ENCODE results near the gene DSG1. TPM values are rescaled to one million over a fixed set of nuclear protein-coding genes. Genes with fewer than 3 reads are reported as not detected.

Gene DSG1
- total RNA-seq, 1 donor from 2014 or later = not detected

DNA sequence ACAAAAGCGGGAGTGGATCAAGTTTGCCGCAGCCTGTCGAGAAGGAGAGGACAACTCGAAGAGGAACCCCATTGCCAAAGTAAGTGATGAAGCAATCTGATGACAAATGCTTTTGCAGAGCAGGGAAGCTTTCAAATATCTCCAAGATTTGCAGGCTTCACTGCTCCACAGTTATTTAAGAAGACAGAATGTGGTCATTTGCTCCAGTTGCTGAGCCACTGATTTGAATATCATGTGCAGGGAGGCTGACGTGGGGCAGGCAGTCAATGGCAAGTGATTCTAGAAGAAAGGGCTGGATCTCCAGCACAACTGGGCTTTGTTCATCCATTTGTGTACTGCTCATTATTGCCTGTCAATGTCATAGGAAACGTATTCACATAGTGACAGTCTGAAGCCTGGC is 68.8 kb downstream of the DSG1 start:
- ATAC-seq (no peak), DNase-seq (no peak)
- Histone ChIP-seq H3K4me1 (no peaks in the 10 kb centered on the region), H3K36me3 (no peaks in the 10 kb centered on the region), H3K4me3 (no peak overlapping the region), H3K27ac (no peak overlapping the region), H3K9me3 (no peaks in the 10 kb centered on the region), H3K27me3 (ENCODE audit: low read depth) (no peaks in the 10 kb centered on the region)
- TF ChIP-seq, protein P1, sequence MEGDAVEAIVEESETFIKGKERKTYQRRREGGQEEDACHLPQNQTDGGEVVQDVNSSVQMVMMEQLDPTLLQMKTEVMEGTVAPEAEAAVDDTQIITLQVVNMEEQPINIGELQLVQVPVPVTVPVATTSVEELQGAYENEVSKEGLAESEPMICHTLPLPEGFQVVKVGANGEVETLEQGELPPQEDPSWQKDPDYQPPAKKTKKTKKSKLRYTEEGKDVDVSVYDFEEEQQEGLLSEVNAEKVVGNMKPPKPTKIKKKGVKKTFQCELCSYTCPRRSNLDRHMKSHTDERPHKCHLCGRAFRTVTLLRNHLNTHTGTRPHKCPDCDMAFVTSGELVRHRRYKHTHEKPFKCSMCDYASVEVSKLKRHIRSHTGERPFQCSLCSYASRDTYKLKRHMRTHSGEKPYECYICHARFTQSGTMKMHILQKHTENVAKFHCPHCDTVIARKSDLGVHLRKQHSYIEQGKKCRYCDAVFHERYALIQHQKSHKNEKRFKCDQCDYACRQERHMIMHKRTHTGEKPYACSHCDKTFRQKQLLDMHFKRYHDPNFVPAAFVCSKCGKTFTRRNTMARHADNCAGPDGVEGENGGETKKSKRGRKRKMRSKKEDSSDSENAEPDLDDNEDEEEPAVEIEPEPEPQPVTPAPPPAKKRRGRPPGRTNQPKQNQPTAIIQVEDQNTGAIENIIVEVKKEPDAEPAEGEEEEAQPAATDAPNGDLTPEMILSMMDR (IDR thresholded peaks at IDR 0.05) = no peak
- intact Hi-C loops (cut with DNase I) = no loop called here

DNA sequence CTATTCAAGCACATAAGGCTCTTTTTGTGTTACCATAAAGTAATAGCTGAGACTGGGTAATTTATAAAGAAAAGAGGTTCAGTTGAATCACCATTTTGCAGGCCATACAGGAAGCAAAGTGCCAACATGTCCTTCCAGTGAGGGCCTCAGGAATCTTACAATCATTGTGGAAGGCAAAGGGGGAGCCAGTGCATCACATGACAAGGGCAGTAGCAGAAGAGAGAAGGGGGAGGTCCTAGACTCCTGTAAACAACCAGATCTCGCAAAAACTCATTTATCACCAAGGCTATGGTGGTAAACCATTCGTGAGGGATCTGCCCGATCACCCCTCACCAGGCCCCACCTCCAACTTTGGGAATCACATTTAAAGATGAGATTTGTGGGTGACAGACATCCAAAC is 75.3 kb downstream of the DSG1 start:
- peaks cover 7% of the 10 kb centered on the region for H3K4me1 ChIP-seq
- H3K27ac ChIP-seq = no peak overlapping the region
- H3K9me3 ChIP-seq = no peaks in the 10 kb centered on the region
- intact Hi-C loops (cut with DNase I) = no loop called here
- H3K27me3 ChIP-seq (ENCODE audit: low read depth) = no peaks in the 10 kb centered on the region
- ATAC-seq (no peak), DNase-seq (no peak)
- H3K36me3 ChIP-seq = no peaks in the 10 kb centered on the region
- TF ChIP-seq, protein P1 (IDR thresholded peaks at IDR 0.05) = no peak
- H3K4me3 ChIP-seq = no peak overlapping the region

DNA sequence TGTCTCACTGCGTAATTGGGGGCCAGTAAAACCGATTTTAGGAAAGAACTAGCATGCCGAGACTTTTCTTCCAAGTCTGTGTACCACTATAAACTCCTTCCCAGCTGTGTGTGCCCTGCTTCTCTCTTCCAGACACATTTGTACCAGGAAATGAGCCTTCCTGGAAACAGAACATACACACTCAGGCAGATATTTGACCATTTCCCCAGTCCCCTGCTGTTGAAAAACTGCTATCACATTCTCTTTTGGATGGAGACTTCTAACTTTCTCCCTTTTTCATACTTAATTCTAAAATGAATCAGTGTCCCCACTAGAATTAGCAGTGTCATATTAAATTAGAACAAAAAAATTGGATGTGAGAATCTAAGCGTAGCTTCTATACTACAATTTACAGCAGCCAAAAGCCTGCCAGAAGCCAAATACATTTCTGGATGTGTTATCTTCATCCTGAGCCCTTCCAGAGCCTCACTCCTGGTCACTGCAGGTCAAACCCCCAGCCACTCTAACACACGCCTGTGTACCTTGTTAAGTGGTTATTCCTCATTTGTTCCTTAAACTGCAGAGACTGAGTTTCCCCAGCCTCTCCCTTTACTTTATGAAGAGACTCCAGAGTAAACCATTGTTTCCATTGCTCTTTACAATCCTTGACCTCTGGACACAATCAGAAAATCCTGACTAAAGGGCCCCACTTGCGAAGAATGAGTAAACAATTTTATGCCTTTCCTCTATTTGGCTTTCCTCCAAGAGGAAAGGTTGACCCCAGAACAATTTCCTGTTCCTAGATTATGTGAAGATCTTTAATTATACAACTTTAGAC is 79.0 kb downstream of the DSG1 start:
- H3K4me1 ChIP-seq = peaks cover 7% of the 10 kb centered on the region
- no peaks in the 10 kb centered on the region for H3K36me3 ChIP-seq
- DNase-seq (no peak), ATAC-seq (peak; percentile 35 to 70)
- TF ChIP-seq, protein P1 (IDR thresholded peaks at IDR 0.05) = no peak
- intact Hi-C loops (cut with DNase I) = no loop called here
- no peak overlapping the region for H3K27ac ChIP-seq
- H3K9me3 ChIP-seq = no peaks in the 10 kb centered on the region
- no peaks in the 10 kb centered on the region for H3K27me3 ChIP-seq (ENCODE audit: low read depth)
- no peak overlapping the region for H3K4me3 ChIP-seq

DNA sequence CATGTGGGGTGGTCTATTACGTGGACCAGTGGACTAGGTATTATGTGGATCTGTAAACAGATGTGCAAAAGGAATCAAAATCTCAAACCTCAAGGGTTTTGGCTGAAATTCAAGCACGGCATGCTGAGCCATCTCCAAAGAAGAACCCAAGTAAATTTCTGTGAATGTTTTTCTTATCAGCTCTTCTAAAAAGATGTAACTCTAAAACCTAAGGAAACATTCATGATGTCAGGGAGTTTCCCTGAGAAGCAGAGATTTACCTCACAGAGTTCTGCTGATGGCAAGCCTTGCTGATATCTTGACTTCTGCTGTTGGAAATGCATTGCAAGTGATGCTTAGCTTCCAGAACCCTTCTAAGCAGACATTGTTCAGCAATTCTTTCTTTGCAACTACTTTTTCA is 80.2 kb downstream of the DSG1 start:
- DNase-seq (no peak), ATAC-seq (no peak)
- Histone ChIP-seq H3K27ac (no peak overlapping the region), H3K36me3 (no peaks in the 10 kb centered on the region), H3K27me3 (ENCODE audit: low read depth) (no peaks in the 10 kb centered on the region), H3K4me3 (no peak overlapping the region), H3K9me3 (no peaks in the 10 kb centered on the region), H3K4me1 (peaks cover 7% of the 10 kb centered on the region)
- TF ChIP-seq, protein P1 (IDR thresholded peaks at IDR 0.05) = no peak
- intact Hi-C loops (cut with DNase I) = no loop called here

DNA sequence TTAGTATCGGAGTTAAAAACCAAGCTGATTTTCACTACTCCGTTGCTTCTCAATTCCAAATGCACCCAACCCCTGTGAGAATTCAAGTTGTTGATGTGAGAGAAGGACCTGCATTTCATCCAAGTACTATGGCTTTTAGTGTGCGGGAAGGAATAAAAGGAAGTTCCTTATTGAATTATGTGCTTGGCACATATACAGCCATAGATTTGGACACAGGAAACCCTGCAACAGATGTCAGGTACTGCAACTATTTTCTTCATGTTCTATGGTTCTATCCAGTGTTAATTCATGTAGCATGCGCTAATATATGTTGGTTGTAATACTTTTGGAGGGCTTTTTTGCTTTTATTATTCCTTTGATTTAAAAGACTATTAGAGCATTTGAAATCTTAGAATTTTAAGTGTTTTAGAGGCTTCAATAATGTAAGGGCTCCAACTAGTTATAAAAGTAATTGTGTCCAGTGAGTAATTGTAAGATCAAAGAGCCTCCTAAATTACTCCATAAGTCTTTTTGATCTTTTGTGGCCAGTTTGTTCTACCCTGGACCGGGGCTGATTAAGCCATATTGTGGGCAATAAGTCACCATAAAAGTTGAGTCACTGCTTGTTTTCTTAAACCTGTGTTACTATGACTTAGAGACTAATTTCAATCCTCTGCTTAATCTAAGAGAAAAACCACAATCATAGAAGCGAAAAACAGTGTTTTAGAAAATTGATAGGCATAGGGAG is 81.5 kb downstream of the DSG1 start:
- no peak for ATAC-seq
- intact Hi-C loops (cut with DNase I) = no loop called here
- TF ChIP-seq, protein P1 (IDR thresholded peaks at IDR 0.05) = no peak

More for the DNA sequence above, 81.5 kb downstream of the DSG1 start:
- no peak for DNase-seq
- Histone ChIP-seq H3K36me3 (no peaks in the 10 kb centered on the region), H3K27ac (no peak overlapping the region), H3K9me3 (no peaks in the 10 kb centered on the region), H3K4me3 (no peak overlapping the region), H3K27me3 (ENCODE audit: low read depth) (no peaks in the 10 kb centered on the region), H3K4me1 (peaks cover 7% of the 10 kb centered on the region)

Data from lower lobe of right lung (tissue), 2 donors.